ENCODE data around the gene LNX2. TPM values are rescaled to one million over a fixed set of nuclear protein-coding genes. Genes with fewer than 3 reads are reported as not detected.

LNX2 gene
- total RNA-seq, 2 donors from 2014 or later: 13.9 to 15.6 TPM

DNA sequence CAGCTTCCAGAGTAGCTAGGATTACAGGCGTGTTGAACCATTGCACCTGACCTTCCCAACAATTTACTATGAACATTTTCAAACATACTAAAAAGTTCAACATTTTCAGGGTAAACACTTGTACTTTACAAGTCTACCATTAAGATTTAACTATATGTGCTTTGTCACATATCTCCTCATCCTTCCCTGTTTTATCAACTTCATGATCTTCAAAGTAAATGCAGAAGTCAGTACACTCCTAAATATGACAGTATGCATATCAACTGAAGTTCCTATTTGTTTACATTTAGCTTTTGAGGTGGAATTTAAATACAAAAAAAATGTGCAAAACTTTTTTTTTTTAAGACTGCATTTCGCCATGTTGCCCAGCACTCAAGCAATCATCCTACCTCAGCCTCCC lies 18.5 kb downstream of the LNX2 start:
- H3K27me3 Mint-ChIP-seq (ENCODE audit: insufficient read depth): no peaks in the 10 kb centered on the region
- H3K4me3 ChIP-seq (ENCODE audit: low read length): no peak overlapping the region
- peaks cover 5% of the 10 kb centered on the region for H3K4me1 ChIP-seq (ENCODE audit: control insufficient read depth, insufficient read depth, low read length)
- TF ChIP-seq, protein P1, sequence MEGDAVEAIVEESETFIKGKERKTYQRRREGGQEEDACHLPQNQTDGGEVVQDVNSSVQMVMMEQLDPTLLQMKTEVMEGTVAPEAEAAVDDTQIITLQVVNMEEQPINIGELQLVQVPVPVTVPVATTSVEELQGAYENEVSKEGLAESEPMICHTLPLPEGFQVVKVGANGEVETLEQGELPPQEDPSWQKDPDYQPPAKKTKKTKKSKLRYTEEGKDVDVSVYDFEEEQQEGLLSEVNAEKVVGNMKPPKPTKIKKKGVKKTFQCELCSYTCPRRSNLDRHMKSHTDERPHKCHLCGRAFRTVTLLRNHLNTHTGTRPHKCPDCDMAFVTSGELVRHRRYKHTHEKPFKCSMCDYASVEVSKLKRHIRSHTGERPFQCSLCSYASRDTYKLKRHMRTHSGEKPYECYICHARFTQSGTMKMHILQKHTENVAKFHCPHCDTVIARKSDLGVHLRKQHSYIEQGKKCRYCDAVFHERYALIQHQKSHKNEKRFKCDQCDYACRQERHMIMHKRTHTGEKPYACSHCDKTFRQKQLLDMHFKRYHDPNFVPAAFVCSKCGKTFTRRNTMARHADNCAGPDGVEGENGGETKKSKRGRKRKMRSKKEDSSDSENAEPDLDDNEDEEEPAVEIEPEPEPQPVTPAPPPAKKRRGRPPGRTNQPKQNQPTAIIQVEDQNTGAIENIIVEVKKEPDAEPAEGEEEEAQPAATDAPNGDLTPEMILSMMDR (conservative IDR thresholded peaks at IDR 0.05): no peak
- no peak for DNase-seq
- peaks cover 2% of the 10 kb centered on the region for H3K36me3 Mint-ChIP-seq (ENCODE audit: low read depth)
- H3K36me3 ChIP-seq (ENCODE audit: control insufficient read depth, insufficient read depth, low read length): no peaks in the 10 kb centered on the region
- peaks cover 23% of the 10 kb centered on the region for H3K4me1 Mint-ChIP-seq
- H3K27ac Mint-ChIP-seq: no peak overlapping the region
- H3K27ac ChIP-seq (ENCODE audit: low read depth, low read length): no peak overlapping the region
- no peaks in the 10 kb centered on the region for H3K9me3 ChIP-seq (ENCODE audit: control insufficient read depth, low read length)
- H3K9me3 Mint-ChIP-seq: no peaks in the 10 kb centered on the region
- no peak overlapping the region for H3K9ac ChIP-seq (ENCODE audit: extremely low read depth, low read length, poor library complexity, severe bottlenecking)
- WGBS, 2 experiments (ENCODE audit: insufficient coverage in 1 of 2, insufficient read length in 1 of 2): 93 to 100% methylated on average over 2 of the region's 2 CpGs
- H3K27me3 ChIP-seq (ENCODE audit: control insufficient read depth, insufficient read depth, low read length, poor library complexity, severe bottlenecking): no peaks in the 10 kb centered on the region
- no peak overlapping the region for H3K4me3 Mint-ChIP-seq

DNA sequence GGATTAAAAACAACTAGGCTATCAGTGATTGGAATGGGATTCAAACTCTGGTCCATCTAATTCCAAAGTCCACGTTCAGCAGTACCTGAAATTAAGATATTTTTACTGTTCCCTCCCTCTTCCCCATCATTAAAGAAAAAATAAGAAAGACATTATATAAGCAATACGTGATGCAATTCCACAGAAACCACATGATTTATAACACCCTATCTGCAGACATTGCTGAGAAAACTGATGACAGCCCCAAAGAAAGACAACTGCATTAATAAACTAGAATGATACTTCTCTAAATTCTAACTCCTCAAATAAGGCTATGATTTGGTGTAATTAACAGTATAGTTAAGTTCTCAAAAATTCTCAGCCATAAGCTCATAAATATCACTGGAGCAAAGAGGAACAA lies 19.1 kb downstream of the LNX2 start:
- Histone ChIP-seq H3K4me1 (ENCODE audit: control insufficient read depth, insufficient read depth, low read length) (peaks cover 5% of the 10 kb centered on the region), H3K36me3 (ENCODE audit: control insufficient read depth, insufficient read depth, low read length) (no peaks in the 10 kb centered on the region), H3K4me3 (ENCODE audit: low read length) (no peak overlapping the region), H3K9ac (ENCODE audit: extremely low read depth, low read length, poor library complexity, severe bottlenecking) (no peak overlapping the region), H3K27ac (ENCODE audit: low read depth, low read length) (no peak overlapping the region), H3K27me3 (ENCODE audit: control insufficient read depth, insufficient read depth, low read length, poor library complexity, severe bottlenecking) (no peaks in the 10 kb centered on the region), H3K9me3 (ENCODE audit: control insufficient read depth, low read length) (no peaks in the 10 kb centered on the region)
- TF ChIP-seq, protein P1 (conservative IDR thresholded peaks at IDR 0.05): no peak
- Mint-ChIP-seq H3K27ac (no peak overlapping the region), H3K27me3 (ENCODE audit: insufficient read depth) (no peaks in the 10 kb centered on the region), H3K4me3 (no peak overlapping the region), H3K36me3 (ENCODE audit: low read depth) (peaks cover 2% of the 10 kb centered on the region), H3K9me3 (no peaks in the 10 kb centered on the region), H3K4me1 (peaks cover 21% of the 10 kb centered on the region)
- WGBS, 2 experiments (ENCODE audit: insufficient coverage in 1 of 2, insufficient read length in 1 of 2): 90 to 100% methylated on average over 2 of the region's 2 CpGs
- DNase-seq: no peak

DNA sequence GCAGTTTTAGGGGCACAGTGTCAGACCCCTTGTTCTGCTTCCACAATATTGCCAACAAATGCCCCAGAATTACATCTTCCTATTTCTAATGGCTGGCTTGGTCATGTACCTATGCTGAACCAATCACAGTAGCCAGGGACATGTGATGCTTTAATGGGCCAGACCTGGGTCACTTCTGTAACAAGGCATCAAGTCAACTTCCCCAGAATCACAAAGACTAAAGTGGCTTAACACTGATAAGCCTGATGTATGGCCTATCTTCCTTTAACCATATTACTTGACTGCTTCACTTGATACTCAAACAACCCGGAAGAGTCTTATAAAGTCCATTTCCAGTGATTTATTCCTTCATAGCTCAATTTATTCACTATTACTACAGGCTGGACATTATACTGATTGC lies 19.6 kb downstream of the LNX2 start:
- peaks cover 7% of the 10 kb centered on the region for H3K4me1 ChIP-seq (ENCODE audit: control insufficient read depth, insufficient read depth, low read length)
- H3K36me3 ChIP-seq (ENCODE audit: control insufficient read depth, insufficient read depth, low read length): no peaks in the 10 kb centered on the region
- H3K9ac ChIP-seq (ENCODE audit: extremely low read depth, low read length, poor library complexity, severe bottlenecking): no peak overlapping the region
- Mint-ChIP-seq H3K9me3 (no peaks in the 10 kb centered on the region), H3K4me1 (peaks cover 21% of the 10 kb centered on the region), H3K4me3 (no peak overlapping the region), H3K27me3 (ENCODE audit: insufficient read depth) (no peaks in the 10 kb centered on the region), H3K27ac (no peak overlapping the region), H3K36me3 (ENCODE audit: low read depth) (peaks cover 2% of the 10 kb centered on the region)
- TF ChIP-seq, protein P1 (conservative IDR thresholded peaks at IDR 0.05): no peak
- no peak for DNase-seq
- 93 to 94% methylated on average over 1 of the region's 1 CpG for WGBS, 2 experiments (ENCODE audit: insufficient coverage in 1 of 2, insufficient read length in 1 of 2)
- H3K27me3 ChIP-seq (ENCODE audit: control insufficient read depth, insufficient read depth, low read length, poor library complexity, severe bottlenecking): no peaks in the 10 kb centered on the region
- no peak overlapping the region for H3K27ac ChIP-seq (ENCODE audit: low read depth, low read length)
- H3K9me3 ChIP-seq (ENCODE audit: control insufficient read depth, low read length): no peaks in the 10 kb centered on the region
- no peak overlapping the region for H3K4me3 ChIP-seq (ENCODE audit: low read length)

All from endodermal cell (in vitro differentiated cells).